Measurements from ENCODE around the gene SMAD4.
"Not testable (repeated sequence)": the region's sequence is repeated elsewhere in the genome, so short reads cannot be mapped to it uniquely, and the experiment has no call there.

The SMAD4 gene

DNA sequence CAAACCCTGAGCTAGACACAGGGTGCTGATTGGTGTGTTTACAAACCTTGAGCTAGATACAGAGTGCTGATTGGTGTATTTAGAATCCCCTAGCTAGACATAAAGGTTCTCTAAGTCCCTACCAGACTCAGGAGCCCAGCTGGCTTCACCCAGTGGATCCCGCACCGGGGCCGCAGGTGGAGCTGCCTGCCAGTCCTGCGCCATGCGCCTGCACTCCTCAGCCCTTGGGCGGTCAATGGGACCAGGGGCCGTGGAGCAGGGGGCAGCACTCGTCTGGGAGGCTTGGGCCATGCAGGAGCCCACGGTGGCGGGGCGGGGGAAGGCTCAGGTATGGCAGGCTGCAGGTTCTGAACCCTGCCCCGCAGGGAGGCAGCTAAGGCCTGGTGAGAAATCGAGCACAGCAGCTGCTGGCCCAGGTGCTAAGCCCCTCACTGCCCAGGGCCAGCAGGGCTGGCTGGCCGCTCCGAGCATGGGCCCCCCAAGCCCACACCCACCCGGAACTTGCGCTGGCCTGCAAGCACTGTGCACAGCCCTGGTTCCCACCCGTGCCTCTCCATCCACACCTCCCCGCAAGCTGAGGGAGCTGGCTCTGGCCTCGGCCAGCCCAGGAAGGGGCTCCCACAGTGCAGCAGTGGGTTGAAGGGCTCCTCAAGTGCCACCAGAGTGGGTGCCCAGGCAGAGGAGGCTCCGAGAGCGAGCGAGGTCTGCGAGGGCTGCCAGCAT is 81.8 kb downstream of the SMAD4 start:
- DNase-seq (ENCODE audit: low spot score), result not testable (repeated sequence)

DNA sequence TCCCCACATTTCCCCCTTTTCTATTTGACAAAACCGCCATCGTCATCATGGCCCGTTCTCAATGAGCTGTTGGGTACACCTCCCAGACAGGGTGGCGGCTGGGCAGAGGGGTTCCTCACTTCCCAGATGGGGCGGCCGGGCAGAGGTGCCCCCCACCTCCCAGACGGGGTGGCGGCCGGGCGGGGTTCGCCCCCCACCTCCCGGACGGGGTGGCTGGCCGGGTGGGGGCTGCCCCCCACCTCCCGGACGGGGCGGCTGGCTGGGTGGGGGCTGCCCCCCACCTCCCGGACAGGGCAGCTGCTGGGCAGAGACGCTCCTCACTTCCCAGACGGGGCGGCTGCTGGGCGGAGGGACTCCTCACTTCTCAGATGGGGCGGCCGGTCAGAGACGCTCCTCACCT is 87.0 kb downstream of the SMAD4 start:
- not testable (repeated sequence) for DNase-seq (ENCODE audit: low spot score)

DNA sequence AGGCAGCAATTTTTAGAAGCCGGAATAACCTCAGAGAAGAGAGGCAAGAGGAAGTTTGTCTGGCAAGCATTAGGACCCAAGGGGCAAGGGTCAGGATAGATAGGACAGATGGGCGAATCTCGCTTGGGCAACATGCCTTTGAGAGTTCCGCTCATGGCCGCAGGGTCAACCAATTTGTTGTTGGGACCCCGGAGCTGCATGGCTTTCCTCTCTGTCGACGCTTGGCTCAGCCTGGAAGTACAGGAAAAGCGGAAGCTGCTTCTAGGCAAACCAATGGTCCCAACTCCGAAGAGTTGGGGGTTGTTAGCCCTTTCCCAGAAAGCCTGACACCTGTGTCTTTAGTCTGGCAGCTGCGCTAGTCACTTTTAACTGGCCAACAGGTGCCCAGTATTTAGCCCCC is 89.5 kb downstream of the SMAD4 start:
- not testable (repeated sequence) for DNase-seq (ENCODE audit: low spot score)

DNA sequence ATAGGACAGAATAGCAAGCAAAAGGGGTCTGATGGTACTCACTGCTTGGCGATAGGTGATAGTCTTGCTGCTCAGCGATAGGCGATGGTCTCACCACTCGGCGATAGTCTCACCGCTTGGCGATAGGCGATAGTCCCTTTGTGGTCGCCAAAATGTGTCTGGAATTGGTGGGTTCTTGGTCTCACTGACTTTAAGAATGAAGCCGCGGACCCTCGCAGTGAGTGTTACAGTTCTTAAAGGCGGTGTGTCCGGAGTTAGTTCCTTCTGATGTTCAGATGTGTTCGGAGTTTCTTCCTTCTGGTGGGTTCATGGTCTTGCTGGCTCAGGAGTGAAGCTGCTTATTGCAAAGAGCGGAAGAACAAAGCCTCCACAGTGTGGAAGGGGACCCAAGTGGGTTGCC is 90.0 kb downstream of the SMAD4 start:
- DNase-seq (ENCODE audit: low spot score), result not testable (repeated sequence)

DNA sequence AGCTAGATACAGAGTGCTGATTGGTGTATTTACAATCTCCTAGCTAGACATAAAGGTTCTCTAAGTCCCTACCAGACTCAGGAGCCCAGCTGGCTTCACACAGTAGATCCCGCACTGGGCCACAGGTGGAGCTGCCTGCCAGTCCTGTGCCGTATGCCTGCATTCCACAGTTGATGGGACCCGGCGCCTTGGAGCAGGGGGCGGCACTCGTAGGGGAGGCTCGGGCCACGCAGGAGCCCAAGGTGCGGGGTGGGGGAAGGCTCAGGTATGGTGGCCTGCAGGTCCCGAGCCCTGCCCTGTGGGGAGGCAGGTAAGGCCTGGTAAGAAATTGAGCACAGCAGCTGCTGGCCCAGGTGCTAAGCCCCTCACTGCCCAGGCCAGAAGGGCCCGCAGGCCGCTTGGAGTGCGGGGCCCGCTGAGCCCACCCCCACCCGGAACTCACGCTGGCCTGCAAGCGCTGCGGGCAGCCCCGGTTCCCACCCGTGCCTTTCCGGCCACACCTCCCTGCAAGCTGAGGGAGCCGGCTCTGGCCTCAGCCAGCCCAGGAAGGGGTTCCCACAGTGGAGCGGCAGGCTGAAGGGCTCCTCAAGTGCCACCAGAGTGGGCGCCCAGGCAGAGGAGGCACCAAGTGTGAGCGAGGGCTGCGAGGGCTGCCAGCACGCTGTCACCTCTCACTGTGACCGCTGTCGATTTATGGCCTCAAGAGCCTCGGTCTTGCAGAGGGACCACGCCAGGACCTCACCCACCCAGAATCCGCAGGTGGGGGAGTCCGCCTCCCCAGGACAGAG is 91.0 kb downstream of the SMAD4 start:
- DNase-seq (ENCODE audit: low spot score), result no peak

DNA sequence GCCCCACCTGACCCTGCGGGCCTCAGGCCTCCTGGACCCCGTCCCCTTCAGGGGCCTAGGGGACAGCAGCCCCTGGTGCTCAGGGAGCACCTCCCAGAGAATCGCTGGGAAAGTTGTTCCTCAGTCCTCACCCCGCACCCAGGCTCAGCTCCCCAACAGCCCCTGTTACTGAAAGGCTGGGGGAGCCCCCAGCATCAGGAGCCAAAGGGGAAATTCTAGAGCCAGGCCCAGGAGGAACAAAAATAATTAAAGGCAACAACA is 91.5 kb downstream of the SMAD4 start:
- DNase-seq (ENCODE audit: low spot score), result no peak

DNA sequence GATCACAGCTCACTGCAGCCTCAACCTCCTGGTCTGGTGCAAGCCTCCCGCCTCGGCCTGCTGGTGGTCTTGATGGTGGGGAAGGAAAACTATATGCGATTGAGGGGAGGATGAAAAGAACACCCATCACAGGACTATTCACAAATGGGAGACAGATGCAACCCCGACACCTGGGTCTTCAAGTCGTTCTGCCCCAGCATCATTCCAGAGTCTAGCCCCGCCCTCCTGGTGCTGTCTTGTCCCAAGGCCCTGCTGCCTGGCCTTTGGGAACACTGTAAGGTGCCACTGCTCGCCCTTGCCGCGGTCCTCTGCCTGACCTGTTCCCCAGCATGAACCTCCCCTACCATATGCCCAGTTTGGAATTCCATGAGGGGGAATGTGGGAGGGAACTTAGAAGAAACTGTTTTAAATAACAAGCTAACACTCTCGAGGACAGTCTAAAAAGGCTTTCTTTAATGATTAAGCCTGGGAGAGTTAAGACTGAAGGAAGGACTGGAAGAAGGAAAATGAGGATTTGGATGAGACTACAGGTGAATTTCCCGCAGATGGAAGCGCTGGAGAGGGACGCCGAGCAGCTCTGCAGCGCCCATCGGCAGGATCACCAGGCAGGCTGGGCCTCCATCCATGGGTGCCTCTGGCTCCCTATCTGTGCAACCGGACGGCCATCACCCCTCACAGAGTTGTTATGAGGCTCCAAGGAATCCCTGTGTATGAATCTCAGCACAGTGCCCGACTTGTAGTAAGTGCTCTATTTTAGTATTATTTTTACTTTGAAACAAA is 92.4 kb downstream of the SMAD4 start:
- DNase-seq (ENCODE audit: low spot score), result no peak

DNA sequence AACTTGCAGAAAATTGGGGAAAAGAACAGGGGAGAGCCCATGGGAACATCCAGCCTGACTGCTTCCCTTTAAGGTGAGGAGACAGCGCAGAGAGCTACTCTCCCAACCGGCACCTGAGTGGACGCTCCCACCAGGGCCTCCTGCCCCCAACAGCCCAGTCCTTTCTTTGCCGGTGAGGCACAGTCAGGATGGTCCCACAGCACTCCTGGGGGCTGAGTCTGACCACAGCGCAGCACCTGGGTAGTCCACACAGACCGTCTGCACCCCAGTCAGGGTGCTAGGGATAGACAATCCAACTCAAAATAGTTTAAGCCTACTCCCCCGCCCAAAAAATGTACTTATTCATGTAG is 93.0 kb downstream of the SMAD4 start:
- no peak for DNase-seq (ENCODE audit: low spot score)

DNA sequence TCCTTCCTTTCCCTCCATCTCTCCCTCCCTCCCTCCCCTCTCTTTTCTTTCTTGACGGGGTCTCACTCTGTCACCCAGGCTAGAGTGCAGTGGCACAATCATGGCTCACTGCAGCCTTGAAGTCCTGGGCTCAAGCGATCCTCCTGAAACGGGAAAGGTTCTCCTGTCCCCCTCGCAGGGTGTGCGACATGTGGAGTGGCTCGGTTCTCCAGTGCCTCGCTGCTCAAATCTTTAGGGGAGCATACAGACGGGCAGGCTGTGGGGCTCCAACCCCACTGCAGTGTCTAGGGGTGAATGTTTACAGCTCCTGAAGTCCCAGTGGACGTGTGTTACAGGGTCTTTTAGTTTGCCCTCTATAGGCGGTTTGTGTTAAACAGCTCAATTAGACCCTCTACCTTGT is 93.5 kb downstream of the SMAD4 start:
- no peak for DNase-seq (ENCODE audit: low spot score)

DNA sequence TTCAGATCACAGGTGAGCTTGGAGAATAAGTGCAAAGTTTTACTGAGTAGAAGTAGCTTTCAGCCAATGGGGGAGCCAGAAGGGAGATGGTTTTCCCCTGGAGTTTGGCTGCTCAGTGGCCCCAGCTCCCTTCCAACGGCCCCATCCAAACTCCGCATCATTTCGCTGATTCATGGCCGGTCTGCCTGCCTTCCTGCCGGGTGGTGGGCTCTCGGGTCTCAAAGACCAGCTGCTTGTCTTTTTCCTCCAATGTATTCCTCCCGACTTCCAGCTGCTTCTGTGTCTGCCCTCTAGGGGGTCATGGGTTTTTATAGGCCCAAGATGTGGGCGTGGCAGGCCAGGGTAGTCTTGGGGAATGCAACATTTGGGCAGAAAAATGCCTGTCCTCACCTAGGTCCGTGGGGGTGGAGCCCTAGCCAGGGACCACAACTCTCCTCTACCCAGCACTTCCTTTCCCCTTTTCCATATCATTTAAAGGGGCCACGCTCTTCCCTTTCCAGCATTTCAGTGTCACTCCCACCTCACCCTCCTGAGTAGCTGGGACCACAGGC is 94.0 kb downstream of the SMAD4 start:
- no peak for DNase-seq (ENCODE audit: low spot score)

DNA sequence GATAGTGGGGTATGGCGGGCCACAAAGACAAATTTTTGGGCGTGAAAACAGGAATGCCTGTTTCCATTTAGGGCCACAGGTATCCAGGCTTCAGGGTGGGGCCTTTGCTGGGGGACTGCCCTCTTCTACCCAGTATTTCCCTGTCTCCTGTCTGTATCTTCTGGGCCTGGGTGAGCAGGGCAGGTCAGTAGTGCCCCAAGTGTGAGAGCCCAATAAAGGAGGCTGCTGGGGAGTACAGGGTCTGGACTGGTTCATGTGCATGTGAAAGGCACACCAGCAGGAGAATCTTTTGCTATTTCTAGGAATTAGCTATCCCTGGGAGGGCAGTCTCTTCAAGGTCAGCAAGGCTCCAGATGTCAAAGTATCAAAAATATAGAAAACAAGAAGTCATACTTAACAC is 96.0 kb downstream of the SMAD4 start:
- no peak for DNase-seq (ENCODE audit: low spot score)

DNA sequence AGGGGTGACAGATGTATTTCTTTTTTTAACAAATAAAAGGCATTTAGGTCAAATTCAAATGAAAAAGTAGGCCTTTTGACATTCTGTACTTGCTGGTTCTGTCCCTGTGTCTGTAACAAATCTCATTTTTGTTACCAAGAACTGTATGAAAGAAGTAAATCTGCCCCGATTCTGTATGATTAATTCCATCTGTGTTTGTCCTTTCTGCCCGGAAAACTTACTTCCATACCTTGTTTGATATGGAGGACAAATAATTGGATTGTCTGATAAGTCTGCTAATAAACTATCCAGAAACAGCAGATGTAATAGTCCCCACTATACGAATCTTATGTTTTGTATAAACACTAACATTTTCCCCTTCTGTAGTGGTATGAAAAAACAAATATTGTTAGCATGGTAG is 97.7 kb downstream of the SMAD4 start:
- no peak for DNase-seq (ENCODE audit: low spot score)

DNA sequence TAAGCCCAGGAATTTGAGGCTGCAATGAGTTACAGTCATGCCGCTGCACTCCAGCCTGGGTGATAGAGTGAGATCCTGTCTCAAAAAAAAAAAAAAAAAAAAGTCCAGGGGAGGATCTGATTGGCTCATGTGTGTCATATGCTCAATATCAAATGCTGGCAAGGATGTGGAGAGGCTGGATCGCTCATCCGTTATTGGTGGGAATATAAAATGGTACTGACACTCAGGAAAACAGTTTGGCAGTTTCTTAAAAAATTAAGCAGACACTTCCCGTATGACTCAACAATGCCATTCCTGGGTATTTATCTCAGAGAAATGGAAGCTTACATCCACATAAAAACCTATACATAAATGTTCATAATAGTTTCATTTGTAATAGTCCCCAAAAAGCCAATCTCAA is 98.5 kb downstream of the SMAD4 start:
- no peak for DNase-seq (ENCODE audit: low spot score)

DNA sequence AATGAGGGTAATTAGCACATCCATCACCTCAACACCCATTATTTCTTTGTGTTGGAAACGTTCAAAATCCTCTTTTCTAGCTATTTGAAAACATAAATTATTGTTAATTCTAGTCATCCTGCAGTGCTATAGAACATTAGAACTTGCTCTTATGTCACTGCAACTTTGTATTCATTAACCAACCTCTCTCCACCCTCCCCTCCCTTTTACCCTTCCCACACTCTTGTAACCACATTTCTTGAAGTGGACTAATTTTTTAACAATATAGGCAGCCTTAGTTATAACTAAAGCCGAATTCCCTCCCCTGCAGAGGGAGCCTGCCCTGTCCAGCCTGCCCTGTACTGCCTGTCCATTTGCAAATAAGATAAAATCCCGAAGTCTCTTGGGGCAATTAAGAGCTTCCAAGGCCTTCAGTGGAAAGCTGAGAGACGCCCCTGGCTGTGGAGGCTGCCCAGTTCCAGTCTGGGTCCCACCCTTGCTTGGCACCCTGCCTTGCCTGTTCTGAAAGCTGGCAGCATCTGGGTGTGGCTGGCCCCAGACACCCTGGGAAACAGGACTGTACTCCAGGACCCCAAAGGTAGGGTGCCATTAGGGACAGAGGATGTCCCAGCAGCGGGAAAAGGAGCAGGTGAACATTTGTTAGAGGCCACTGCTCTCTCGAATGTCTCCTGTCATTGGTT is 102.4 kb downstream of the SMAD4 start:
- DNase-seq (ENCODE audit: low spot score), result no peak

DNA sequence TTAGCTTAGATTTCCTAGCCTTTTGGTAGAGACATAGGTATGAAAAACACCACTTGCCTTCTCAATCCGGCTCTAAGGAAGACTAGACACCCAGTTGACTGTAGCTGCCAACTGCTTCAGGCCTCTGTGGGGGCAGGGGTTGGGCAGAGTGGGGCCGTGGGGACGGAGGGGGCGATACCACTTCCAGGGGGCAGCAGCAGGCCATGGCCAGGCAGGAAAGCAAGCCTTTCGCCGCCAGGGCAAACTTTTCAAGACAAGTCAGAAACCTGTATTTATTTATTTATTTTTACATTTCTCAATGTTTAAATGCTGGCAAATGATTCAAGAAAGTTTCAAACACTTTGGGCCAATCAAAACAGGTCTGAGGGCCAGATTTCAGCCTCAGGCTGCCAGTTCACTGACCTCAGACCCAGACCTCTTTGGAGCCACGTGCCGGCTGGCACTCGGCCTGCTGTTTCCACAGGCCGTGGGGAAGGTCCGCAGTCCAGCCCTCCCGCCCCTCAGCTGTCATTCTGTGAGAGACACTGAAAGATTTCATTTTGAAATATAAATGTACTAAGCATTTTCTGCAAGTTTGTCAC is 103.7 kb downstream of the SMAD4 start:
- DNase-seq (ENCODE audit: low spot score), result no peak
